KOPT-K1 (cell line): Measurements from ENCODE around the gene CEBPA.
"Not testable (repeated sequence)": the region's sequence is repeated elsewhere in the genome, so short reads cannot be mapped to it uniquely, and the experiment has no call there.

Source experiments
- H3K27ac ChIP-seq: fragments of 200-600 bp; sonication (generic); 2 replicates; pipeline ENCODE4 v1.5.1; 2016; ENCODE audit warnings: antibody characterized with exemption, mild to moderate bottlenecking, low read depth, low read length; ENCODE audit not compliant: poor library complexity, severe bottlenecking
- H3K36me3 ChIP-seq: fragments of 200-600 bp; sonication (generic); 2 replicates; pipeline ENCODE4 v1.5.1; 2017; ENCODE audit warnings: antibody characterized with exemption, mild to moderate bottlenecking, low read length, moderate library complexity; ENCODE audit not compliant: insufficient read depth
- H3K9me3 ChIP-seq: fragments of 200-600 bp; sonication (generic); 2 replicates; pipeline ENCODE4 v1.5.1; 2017; ENCODE audit warnings: antibody characterized with exemption, low read length, mild to moderate bottlenecking; ENCODE audit not compliant: insufficient read depth, poor library complexity, severe bottlenecking

Gene CEBPA

GRCh38 chr19:33334271-33334670 lies 31.9 kb upstream of the CEBPA start:
- no peak overlapping the region for H3K27ac ChIP-seq
- no peaks in the 10 kb centered on the region for H3K9me3 ChIP-seq
- H3K36me3 ChIP-seq, result no peaks in the 10 kb centered on the region

GRCh38 chr19:33333642-33334041 lies 31.3 kb upstream of the CEBPA start:
- H3K36me3 ChIP-seq, result no peaks in the 10 kb centered on the region
- H3K9me3 ChIP-seq, result no peaks in the 10 kb centered on the region
- H3K27ac ChIP-seq, result no peak overlapping the region

GRCh38 chr19:33333151-33333550 lies 30.8 kb upstream of the CEBPA start:
- H3K27ac ChIP-seq, result no peak overlapping the region
- H3K9me3 ChIP-seq, result no peaks in the 10 kb centered on the region
- no peaks in the 10 kb centered on the region for H3K36me3 ChIP-seq

- no peaks in the 10 kb centered on the region for H3K36me3 ChIP-seq
- no peak overlapping the region for H3K27ac ChIP-seq
- no peaks in the 10 kb centered on the region for H3K9me3 ChIP-seq
Observed at GRCh38 chr19:33332248-33332647, 29.9 kb upstream of the CEBPA start.

- H3K36me3 ChIP-seq, result no peaks in the 10 kb centered on the region
- H3K27ac ChIP-seq, result no peak overlapping the region
- no peaks in the 10 kb centered on the region for H3K9me3 ChIP-seq
Observed at GRCh38 chr19:33329736-33330135, 27.4 kb upstream of the CEBPA start.

GRCh38 chr19:33329060-33329459 lies 26.7 kb upstream of the CEBPA start:
- Histone ChIP-seq H3K27ac (no peak overlapping the region), H3K36me3 (no peaks in the 10 kb centered on the region), H3K9me3 (no peaks in the 10 kb centered on the region)

GRCh38 chr19:33325920-33326319 lies 23.6 kb upstream of the CEBPA start:
- Histone ChIP-seq H3K36me3 (no peaks in the 10 kb centered on the region), H3K9me3 (peaks cover 8% of the 10 kb centered on the region), H3K27ac (no peak overlapping the region)

- no peak overlapping the region for H3K27ac ChIP-seq
- H3K9me3 ChIP-seq, result peaks cover 13% of the 10 kb centered on the region
- H3K36me3 ChIP-seq, result no peaks in the 10 kb centered on the region
Observed at GRCh38 chr19:33324628-33325027, 22.3 kb upstream of the CEBPA start.

- Histone ChIP-seq H3K27ac (no peak overlapping the region), H3K9me3 (peaks cover 13% of the 10 kb centered on the region), H3K36me3 (no peaks in the 10 kb centered on the region)
Observed at GRCh38 chr19:33323093-33323820, 20.9 kb upstream of the CEBPA start.

GRCh38 chr19:33320636-33321035 lies 18.3 kb upstream of the CEBPA start:
- no peak overlapping the region for H3K27ac ChIP-seq
- no peaks in the 10 kb centered on the region for H3K36me3 ChIP-seq
- H3K9me3 ChIP-seq, result peaks cover 13% of the 10 kb centered on the region

GRCh38 chr19:33317991-33318390 lies 15.7 kb upstream of the CEBPA start:
- H3K36me3 ChIP-seq, H3K27ac ChIP-seq: not testable (repeated sequence)
- H3K9me3 ChIP-seq, result peaks cover 13% of the 10 kb centered on the region

GRCh38 chr19:33317517-33317916 lies 15.2 kb upstream of the CEBPA start:
- Histone ChIP-seq H3K9me3 (peaks cover 13% of the 10 kb centered on the region), H3K36me3 (no peaks in the 10 kb centered on the region), H3K27ac (no peak overlapping the region)

GRCh38 chr19:33316541-33317264 lies 14.4 kb upstream of the CEBPA start:
- no peak overlapping the region for H3K27ac ChIP-seq
- H3K9me3 ChIP-seq, result peaks cover 9% of the 10 kb centered on the region
- H3K36me3 ChIP-seq, result no peaks in the 10 kb centered on the region

GRCh38 chr19:33312808-33313207 lies 10.5 kb upstream of the CEBPA start:
- H3K9me3 ChIP-seq, H3K36me3 ChIP-seq, H3K27ac ChIP-seq: not testable (repeated sequence)

- H3K36me3 ChIP-seq, result no peaks in the 10 kb centered on the region
- H3K27ac ChIP-seq, result no peak overlapping the region
- no peaks in the 10 kb centered on the region for H3K9me3 ChIP-seq
Observed at GRCh38 chr19:33312065-33312464, 9.7 kb upstream of the CEBPA start.

GRCh38 chr19:33311326-33311682 lies 9.0 kb upstream of the CEBPA start:
- Histone ChIP-seq H3K9me3 (no peaks in the 10 kb centered on the region), H3K27ac (no peak overlapping the region), H3K36me3 (no peaks in the 10 kb centered on the region)
